ENCODE data around the gene COLEC12.

The COLEC12 gene

DNA sequence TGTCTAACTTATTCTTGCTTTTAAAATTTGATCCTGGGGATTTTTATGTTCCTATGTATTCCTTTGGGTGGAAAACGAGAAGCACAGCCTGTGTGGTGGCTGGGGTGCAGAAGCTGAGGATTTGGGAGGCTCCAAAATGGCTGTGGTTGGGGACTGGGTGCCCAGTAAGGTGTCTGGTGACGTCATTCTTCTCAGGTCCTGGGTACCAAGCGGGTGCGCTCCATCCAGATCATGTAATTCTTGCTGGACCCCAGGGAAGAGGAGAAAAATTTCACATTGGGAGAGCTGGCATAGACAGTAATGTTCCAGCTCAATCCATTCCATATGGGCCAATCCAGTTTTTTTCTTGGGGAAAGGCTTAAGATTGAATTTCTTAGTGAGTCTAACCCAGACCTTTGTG lies 171.6 kb downstream of the COLEC12 start:
- DNase-seq (ENCODE audit: low read depth): no peak
- H3K4me3 ChIP-seq (ENCODE audit: low read depth, low read length): no peak overlapping the region
- TF ChIP-seq, protein P1, sequence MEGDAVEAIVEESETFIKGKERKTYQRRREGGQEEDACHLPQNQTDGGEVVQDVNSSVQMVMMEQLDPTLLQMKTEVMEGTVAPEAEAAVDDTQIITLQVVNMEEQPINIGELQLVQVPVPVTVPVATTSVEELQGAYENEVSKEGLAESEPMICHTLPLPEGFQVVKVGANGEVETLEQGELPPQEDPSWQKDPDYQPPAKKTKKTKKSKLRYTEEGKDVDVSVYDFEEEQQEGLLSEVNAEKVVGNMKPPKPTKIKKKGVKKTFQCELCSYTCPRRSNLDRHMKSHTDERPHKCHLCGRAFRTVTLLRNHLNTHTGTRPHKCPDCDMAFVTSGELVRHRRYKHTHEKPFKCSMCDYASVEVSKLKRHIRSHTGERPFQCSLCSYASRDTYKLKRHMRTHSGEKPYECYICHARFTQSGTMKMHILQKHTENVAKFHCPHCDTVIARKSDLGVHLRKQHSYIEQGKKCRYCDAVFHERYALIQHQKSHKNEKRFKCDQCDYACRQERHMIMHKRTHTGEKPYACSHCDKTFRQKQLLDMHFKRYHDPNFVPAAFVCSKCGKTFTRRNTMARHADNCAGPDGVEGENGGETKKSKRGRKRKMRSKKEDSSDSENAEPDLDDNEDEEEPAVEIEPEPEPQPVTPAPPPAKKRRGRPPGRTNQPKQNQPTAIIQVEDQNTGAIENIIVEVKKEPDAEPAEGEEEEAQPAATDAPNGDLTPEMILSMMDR (IDR thresholded peaks at IDR 0.05; ENCODE audit: low read depth, low read length, missing control alignments): no peak

DNA sequence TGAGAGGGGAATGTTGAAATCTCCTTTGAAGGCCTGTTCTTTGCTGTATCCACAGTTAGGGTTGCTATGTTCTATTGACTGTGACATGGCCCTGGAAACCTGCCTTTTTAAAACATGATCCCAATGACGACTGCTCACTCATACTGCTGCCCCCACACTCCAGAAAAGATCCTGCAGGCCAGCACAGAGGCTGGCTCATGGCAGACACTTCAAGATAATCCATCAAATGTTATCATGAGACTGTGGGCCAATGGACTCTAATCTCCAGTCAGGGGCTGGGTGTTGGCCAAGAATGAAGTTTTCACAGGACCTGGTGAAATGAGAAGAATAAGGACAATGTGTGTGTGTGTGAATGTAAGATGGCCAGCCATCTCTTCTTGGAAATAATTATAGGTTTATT lies 173.7 kb downstream of the COLEC12 start:
- no peak overlapping the region for H3K4me3 ChIP-seq (ENCODE audit: low read depth, low read length)
- TF ChIP-seq, protein P1 (IDR thresholded peaks at IDR 0.05; ENCODE audit: low read depth, low read length, missing control alignments): no peak
- DNase-seq (ENCODE audit: low read depth): no peak

DNA sequence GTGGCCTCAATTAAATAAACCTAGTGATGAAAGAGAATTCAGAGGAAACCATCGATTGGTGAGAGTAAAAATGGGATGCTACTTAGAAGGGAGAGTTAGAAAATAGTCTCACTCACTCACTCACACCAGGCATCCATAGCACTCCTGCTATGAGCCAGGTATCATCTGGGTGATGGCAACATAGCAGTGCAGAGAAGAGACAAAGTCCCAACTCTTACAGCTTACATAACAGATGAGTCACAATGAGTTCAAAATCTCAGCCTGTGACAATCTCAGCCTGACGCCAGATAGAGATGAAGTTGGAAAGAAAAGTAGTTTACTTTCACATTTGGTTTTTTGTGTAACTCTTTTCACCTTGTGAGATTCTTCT lies 177.3 kb downstream of the COLEC12 start:
- H3K4me3 ChIP-seq (ENCODE audit: low read depth, low read length): no peak overlapping the region
- DNase-seq (ENCODE audit: low read depth): no peak
- TF ChIP-seq, protein P1 (IDR thresholded peaks at IDR 0.05; ENCODE audit: low read depth, low read length, missing control alignments): no peak

DNA sequence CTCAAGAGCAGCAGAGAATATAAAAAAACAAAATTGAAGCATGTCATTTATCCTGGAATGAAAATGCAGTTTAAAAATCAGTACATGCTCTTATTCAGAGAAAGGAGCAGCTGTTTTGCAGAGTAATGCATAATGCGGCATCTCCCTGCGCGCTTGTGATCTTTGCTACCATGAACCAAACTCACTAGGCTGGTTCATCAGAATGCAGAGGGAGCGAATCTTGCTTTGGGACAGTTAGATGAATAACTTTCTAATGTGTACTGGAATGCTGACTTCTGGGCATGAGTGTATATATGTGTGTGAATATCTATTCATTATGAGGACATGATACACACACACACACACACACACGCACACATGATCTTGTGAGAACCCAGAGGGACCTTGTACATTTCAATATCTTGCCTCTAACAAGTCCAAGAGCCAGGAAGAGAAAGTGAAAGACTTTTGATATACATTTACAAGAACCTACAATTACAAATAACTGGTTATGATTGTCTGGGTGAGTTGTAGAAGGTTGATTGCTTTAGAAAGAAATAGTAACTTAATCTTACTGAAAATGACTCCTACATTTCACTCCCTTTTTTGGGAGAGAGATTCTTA lies 178.5 kb downstream of the COLEC12 start:
- DNase-seq (ENCODE audit: low read depth): no peak
- H3K4me3 ChIP-seq (ENCODE audit: low read depth, low read length): no peak overlapping the region
- TF ChIP-seq, protein P1 (IDR thresholded peaks at IDR 0.05; ENCODE audit: low read depth, low read length, missing control alignments): no peak

DNA sequence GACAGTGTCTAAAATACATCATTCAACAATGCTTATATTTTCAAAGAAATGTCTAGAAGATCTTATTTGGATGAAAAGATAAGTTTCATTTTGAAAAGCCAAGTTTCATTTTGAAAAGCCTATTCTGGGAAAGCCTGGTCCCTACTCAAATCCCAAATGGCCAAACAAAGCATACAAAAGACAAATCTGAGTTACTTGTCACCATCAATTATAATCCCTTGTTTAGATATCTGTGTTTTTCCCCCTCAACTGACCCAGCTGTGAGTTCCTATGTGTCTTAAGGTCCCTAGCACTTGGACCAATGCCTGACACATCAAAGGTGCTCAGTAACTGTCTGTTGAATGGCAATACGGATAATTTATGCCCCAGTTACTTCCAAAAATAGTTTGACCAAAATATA lies 180.3 kb downstream of the COLEC12 start:
- TF ChIP-seq, protein P1 (IDR thresholded peaks at IDR 0.05; ENCODE audit: low read depth, low read length, missing control alignments): no peak
- H3K4me3 ChIP-seq (ENCODE audit: low read depth, low read length): no peak overlapping the region
- DNase-seq (ENCODE audit: low read depth): no peak

DNA sequence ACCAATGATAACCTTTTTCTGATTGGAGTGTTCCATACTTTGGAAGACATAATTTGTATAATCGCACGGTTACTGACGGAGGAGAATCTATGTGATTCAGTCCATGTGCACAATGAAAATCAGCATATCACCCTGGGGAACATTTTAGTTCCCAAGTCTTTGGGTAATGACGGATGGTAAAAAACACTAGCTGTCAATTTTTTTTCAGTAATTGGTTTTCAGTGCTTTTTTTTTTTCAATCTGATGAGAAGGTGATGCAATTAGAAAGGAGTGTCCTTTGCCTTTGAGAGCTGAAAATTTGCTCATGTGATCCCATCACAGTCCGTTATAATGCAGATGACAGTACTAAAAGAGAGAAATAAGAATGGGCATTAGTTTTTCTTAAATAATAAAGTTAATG lies 180.8 kb downstream of the COLEC12 start:
- no peak overlapping the region for H3K4me3 ChIP-seq (ENCODE audit: low read depth, low read length)
- TF ChIP-seq, protein P1 (IDR thresholded peaks at IDR 0.05; ENCODE audit: low read depth, low read length, missing control alignments): no peak
- DNase-seq (ENCODE audit: low read depth): no peak

DNA sequence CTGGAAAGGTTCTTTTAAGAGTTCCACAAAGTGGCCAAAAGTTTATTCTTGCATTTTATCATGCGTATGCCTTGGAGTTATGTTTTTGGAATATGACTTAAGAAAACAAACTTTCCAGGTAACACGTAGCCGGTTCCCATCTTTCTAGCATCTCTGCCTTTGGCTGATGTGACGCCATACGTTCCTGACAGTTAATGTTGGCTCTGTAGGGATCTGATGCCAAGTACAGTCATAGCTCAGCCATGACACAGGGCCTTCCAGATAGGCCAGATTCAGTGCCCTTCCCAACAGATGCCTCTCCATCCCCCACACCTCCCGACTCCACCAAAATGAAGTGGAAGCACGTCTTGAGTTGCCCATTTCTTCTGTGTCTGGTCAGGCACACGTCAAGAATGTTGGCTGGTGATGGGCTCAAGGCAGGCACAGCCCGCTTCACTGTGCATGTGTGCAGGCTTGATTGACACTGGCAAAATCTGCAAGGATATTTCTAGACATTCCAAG lies 181.7 kb downstream of the COLEC12 start:
- no peak for DNase-seq (ENCODE audit: low read depth)
- H3K4me3 ChIP-seq (ENCODE audit: low read depth, low read length): no peak overlapping the region
- TF ChIP-seq, protein P1 (IDR thresholded peaks at IDR 0.05; ENCODE audit: low read depth, low read length, missing control alignments): no peak

Data from GM12864 (cell line).